Measurements from ENCODE around the gene CAPN9.

Gene CAPN9

DNA sequence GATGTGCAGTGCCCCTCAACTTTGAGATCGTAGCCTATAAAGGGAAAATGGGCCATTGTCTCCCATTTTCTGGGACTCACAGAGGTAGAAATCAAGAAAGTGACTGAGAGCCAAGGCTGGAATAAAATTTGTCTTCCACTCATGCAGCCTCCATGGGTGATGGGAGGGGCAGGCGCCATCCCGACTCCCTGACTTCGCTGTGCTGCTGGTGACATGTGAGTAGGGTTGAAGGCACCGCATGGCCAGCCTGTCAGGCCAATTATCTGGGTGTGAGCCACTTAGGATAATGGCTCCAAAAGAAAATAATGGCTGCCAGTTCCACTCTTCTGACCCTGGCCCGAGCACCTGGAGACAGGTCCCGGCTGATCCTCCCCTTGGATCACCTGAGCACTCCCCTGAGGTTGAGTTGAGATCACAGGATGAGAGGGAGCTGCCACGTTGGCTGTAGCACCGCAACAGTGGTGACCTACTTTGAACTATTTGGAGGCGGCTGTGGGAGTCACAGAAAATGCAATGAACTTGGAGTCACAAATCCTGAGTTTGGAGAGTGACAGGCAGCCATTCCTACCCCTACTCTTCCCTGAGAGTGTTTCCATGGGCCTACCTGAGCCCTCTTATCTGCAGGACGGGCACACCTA is 26.3 kb downstream of the CAPN9 start:
- TF ChIP-seq TAF1 (IDR thresholded peaks at IDR 0.05; ENCODE audit: low read depth), result no peak
- TF ChIP-seq RAD21 (IDR thresholded peaks at IDR 0.05; ENCODE audit: low read depth), result no peak
- no peak for TF ChIP-seq YY1 (IDR thresholded peaks at IDR 0.05; ENCODE audit: low read depth)
- TF ChIP-seq, protein P1, sequence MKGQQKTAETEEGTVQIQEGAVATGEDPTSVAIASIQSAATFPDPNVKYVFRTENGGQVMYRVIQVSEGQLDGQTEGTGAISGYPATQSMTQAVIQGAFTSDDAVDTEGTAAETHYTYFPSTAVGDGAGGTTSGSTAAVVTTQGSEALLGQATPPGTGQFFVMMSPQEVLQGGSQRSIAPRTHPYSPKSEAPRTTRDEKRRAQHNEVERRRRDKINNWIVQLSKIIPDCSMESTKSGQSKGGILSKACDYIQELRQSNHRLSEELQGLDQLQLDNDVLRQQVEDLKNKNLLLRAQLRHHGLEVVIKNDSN (IDR thresholded peaks at IDR 0.05), result no peak
- TF ChIP-seq, protein P2, sequence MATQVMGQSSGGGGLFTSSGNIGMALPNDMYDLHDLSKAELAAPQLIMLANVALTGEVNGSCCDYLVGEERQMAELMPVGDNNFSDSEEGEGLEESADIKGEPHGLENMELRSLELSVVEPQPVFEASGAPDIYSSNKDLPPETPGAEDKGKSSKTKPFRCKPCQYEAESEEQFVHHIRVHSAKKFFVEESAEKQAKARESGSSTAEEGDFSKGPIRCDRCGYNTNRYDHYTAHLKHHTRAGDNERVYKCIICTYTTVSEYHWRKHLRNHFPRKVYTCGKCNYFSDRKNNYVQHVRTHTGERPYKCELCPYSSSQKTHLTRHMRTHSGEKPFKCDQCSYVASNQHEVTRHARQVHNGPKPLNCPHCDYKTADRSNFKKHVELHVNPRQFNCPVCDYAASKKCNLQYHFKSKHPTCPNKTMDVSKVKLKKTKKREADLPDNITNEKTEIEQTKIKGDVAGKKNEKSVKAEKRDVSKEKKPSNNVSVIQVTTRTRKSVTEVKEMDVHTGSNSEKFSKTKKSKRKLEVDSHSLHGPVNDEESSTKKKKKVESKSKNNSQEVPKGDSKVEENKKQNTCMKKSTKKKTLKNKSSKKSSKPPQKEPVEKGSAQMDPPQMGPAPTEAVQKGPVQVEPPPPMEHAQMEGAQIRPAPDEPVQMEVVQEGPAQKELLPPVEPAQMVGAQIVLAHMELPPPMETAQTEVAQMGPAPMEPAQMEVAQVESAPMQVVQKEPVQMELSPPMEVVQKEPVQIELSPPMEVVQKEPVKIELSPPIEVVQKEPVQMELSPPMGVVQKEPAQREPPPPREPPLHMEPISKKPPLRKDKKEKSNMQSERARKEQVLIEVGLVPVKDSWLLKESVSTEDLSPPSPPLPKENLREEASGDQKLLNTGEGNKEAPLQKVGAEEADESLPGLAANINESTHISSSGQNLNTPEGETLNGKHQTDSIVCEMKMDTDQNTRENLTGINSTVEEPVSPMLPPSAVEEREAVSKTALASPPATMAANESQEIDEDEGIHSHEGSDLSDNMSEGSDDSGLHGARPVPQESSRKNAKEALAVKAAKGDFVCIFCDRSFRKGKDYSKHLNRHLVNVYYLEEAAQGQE (IDR thresholded peaks at IDR 0.05; ENCODE audit: low read depth), result no peak
- TF ChIP-seq CREB1 (IDR thresholded peaks at IDR 0.05; ENCODE audit: low read depth), result no peak
- TF ChIP-seq FOXM1 (IDR thresholded peaks at IDR 0.05; ENCODE audit: borderline replicate concordance, low read depth), result no peak

DNA sequence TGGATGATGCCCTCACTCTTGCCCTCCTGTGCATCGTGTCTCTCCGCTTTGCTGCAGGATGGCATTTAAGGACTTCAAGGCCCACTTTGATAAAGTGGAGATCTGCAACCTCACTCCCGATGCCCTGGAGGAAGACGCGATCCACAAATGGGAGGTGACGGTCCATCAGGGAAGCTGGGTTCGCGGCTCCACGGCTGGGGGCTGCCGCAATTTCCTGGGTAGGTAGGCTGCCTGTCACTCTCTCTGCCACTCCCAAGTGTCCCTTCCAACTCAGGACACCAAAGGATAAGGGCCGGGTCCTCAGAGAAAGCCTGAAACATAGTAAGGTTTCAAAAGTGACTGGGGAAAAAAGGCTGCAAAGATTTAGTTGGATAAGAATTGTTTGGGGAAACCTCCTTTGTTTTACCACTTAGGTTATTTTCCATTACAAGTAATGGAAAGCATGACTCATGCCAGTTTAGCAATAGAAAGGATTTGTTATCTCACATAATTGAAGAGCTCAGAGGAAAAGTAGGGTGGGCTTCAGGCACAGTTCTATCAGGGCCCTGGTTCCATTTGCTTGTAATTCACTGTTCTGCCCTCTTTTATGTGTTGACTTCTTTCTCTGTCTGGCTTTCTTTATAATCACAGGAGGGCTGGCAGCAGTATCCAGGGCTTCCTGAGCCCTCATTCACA is 31.9 kb downstream of the CAPN9 start:
- no peak for TF ChIP-seq CREB1 (IDR thresholded peaks at IDR 0.05; ENCODE audit: low read depth)
- no peak for TF ChIP-seq TAF1 (IDR thresholded peaks at IDR 0.05; ENCODE audit: low read depth)
- TF ChIP-seq ZBTB7A (IDR thresholded peaks at IDR 0.05; ENCODE audit: low read depth), result no peak
- no peak for TF ChIP-seq TCF12 (IDR thresholded peaks at IDR 0.05; ENCODE audit: low read depth)
- no peak for TF ChIP-seq YY1 (IDR thresholded peaks at IDR 0.05; ENCODE audit: low read depth)
- TF ChIP-seq NFIC (IDR thresholded peaks at IDR 0.05), result no peak
- TF ChIP-seq TEAD4 (IDR thresholded peaks at IDR 0.05), result no peak
- TF ChIP-seq, protein P2 (IDR thresholded peaks at IDR 0.05; ENCODE audit: low read depth), result no peak
- TF ChIP-seq EGR1 (IDR thresholded peaks at IDR 0.05), result no peak
- TF ChIP-seq, protein P1 (IDR thresholded peaks at IDR 0.05), result no peak
- TF ChIP-seq, protein P3, sequence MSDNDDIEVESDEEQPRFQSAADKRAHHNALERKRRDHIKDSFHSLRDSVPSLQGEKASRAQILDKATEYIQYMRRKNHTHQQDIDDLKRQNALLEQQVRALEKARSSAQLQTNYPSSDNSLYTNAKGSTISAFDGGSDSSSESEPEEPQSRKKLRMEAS (IDR thresholded peaks at IDR 0.05), result no peak
- TF ChIP-seq FOXM1 (IDR thresholded peaks at IDR 0.05; ENCODE audit: borderline replicate concordance, low read depth), result no peak
- no peak for TF ChIP-seq RAD21 (IDR thresholded peaks at IDR 0.05; ENCODE audit: low read depth)
- no peak for TF ChIP-seq EP300 (IDR thresholded peaks at IDR 0.05; ENCODE audit: borderline replicate concordance)
- no peak for TF ChIP-seq CEBPB (IDR thresholded peaks at IDR 0.05)

DNA sequence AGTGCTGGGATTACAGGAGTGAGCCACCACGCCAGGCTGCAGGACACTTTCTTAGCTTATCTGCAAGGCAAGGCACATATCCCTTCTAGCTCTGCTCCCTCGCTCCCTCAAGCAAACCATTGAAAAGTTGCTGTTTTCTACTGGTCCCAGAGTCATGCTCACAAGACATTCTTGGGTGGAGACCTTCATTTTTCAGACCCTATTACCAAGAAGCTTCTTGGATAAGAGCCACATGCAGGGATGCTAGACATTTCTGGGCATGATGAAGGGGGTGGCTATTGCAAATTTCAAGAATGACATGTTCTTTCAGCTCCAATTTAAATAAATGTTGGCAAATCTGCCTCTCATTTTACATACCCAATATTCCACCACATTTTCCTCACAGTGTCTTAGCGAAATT is 33.9 kb downstream of the CAPN9 start:
- TF ChIP-seq, protein P2 (IDR thresholded peaks at IDR 0.05; ENCODE audit: low read depth), result no peak
- no peak for TF ChIP-seq TCF12 (IDR thresholded peaks at IDR 0.05; ENCODE audit: low read depth)
- no peak for TF ChIP-seq EP300 (IDR thresholded peaks at IDR 0.05; ENCODE audit: borderline replicate concordance)
- TF ChIP-seq TEAD4 (IDR thresholded peaks at IDR 0.05), result no peak
- no peak for TF ChIP-seq NFIC (IDR thresholded peaks at IDR 0.05)
- no peak for TF ChIP-seq CREB1 (IDR thresholded peaks at IDR 0.05; ENCODE audit: low read depth)
- TF ChIP-seq YY1 (IDR thresholded peaks at IDR 0.05; ENCODE audit: low read depth), result no peak
- TF ChIP-seq CEBPB (IDR thresholded peaks at IDR 0.05), result no peak
- no peak for TF ChIP-seq FOXM1 (IDR thresholded peaks at IDR 0.05; ENCODE audit: borderline replicate concordance, low read depth)
- TF ChIP-seq TAF1 (IDR thresholded peaks at IDR 0.05; ENCODE audit: low read depth), result no peak
- TF ChIP-seq EGR1 (IDR thresholded peaks at IDR 0.05), result no peak
- TF ChIP-seq, protein P3 (IDR thresholded peaks at IDR 0.05), result no peak
- TF ChIP-seq, protein P1 (IDR thresholded peaks at IDR 0.05), result no peak
- no peak for TF ChIP-seq ZBTB7A (IDR thresholded peaks at IDR 0.05; ENCODE audit: low read depth)
- TF ChIP-seq RAD21 (IDR thresholded peaks at IDR 0.05; ENCODE audit: low read depth), result no peak

All from Ishikawa (cell line).